Measurements from ENCODE around the gene OR13C9.
"Not testable (repeated sequence)": the region's sequence is repeated elsewhere in the genome, so short reads cannot be mapped to it uniquely, and the experiment has no call there.

Gene OR13C9

GRCh38 chr9:104618104-104618503 is at the start of gene OR13C9:
Gene OR13C9, minus strand, starts transcription at chr9:104618204. Its CDS starts 0 bp downstream, at chr9:104618204.
- FAIRE-seq: no peak

GRCh38 chr9:104658496-104659195 is 40.6 kb upstream of the OR13C9 start:
- FAIRE-seq: no peak

GRCh38 chr9:104635456-104635855 is 17.5 kb upstream of the OR13C9 start:
- FAIRE-seq: no peak

GRCh38 chr9:104633976-104634520 is 16.0 kb upstream of the OR13C9 start:
- FAIRE-seq: no peak

- not testable (repeated sequence) for FAIRE-seq
Observed at GRCh38 chr9:104625964-104626363, 8.0 kb upstream of the OR13C9 start.

- no peak for FAIRE-seq
Observed at GRCh38 chr9:104617418-104617817, 586 bp downstream of the OR13C9 start.

- FAIRE-seq: no peak
Observed at GRCh38 chr9:104611213-104611612, 6.8 kb downstream of the OR13C9 start.

GRCh38 chr9:104608336-104608735 is 9.7 kb downstream of the OR13C9 start:
- FAIRE-seq: no peak

GRCh38 chr9:104606152-104606551 is 11.9 kb downstream of the OR13C9 start:
- no peak for FAIRE-seq

- not testable (repeated sequence) for FAIRE-seq
Observed at GRCh38 chr9:104605527-104605926, 12.5 kb downstream of the OR13C9 start, which contains the start of gene OR13C2. Gene OR13C2, minus strand, starts transcription at chr9:104605627. Its CDS starts 0 bp downstream, at chr9:104605627.

- no peak for FAIRE-seq
Observed at GRCh38 chr9:104604801-104605200, 13.2 kb downstream of the OR13C9 start.

GRCh38 chr9:104599313-104599712 is 18.7 kb downstream of the OR13C9 start, which contains the start of gene OR13C5:
Gene OR13C5, minus strand, starts transcription at chr9:104599413. Its CDS starts 0 bp downstream, at chr9:104599413.
- not testable (repeated sequence) for FAIRE-seq

GRCh38 chr9:104598749-104599148 is 19.3 kb downstream of the OR13C9 start:
- not testable (repeated sequence) for FAIRE-seq

- FAIRE-seq: no peak
Observed at GRCh38 chr9:104589626-104590025, 28.4 kb downstream of the OR13C9 start.

- no peak for FAIRE-seq
Observed at GRCh38 chr9:104586496-104587180, 31.4 kb downstream of the OR13C9 start.

GRCh38 chr9:104580562-104580961 is 37.4 kb downstream of the OR13C9 start:
- no peak for FAIRE-seq

- FAIRE-seq: no peak
Observed at GRCh38 chr9:104577263-104577662, 40.7 kb downstream of the OR13C9 start.

- no peak for FAIRE-seq
Observed at GRCh38 chr9:104575456-104575855, 42.5 kb downstream of the OR13C9 start.

- FAIRE-seq: no peak
Observed at GRCh38 chr9:104572612-104573011, 45.4 kb downstream of the OR13C9 start.

- FAIRE-seq: no peak
Observed at GRCh38 chr9:104568868-104569267, 49.1 kb downstream of the OR13C9 start, which contains the start of gene OR13C8. Gene OR13C8, plus strand, starts transcription at chr9:104569168. Its CDS starts 0 bp downstream, at chr9:104569168.
